ENCODE results near the gene UBE3C.
"Not testable (repeated sequence)": the region's sequence is repeated elsewhere in the genome, so short reads cannot be mapped to it uniquely, and the experiment has no call there.

Gene UBE3C

DNA sequence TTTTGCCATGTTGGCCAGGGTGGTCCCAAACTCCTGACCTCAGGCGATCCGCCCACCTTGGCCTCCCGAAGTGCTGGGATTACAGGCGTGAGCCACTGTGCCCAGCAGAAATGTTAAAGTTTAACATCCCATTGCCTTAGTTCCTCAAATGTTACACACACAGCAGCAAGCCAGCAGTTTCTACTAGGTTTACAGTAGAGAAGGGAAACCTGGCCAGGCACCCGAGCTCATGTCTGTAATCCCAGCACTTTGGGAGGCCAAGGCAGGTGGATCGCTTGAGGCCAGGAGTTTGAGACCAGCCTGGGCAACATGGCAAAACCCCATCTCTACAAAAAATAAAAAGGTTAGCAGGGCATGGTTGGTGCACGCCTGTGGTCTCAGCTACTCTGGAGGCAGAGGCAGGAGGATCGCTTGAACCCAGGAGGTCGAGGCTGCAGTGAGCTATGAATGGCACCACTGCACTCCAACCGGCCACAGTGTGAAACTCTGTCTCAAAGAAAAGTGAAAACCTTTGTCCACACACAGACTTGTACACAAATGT, 135.4 kb downstream of the UBE3C start:
- DNase-seq: not testable (repeated sequence)

DNA sequence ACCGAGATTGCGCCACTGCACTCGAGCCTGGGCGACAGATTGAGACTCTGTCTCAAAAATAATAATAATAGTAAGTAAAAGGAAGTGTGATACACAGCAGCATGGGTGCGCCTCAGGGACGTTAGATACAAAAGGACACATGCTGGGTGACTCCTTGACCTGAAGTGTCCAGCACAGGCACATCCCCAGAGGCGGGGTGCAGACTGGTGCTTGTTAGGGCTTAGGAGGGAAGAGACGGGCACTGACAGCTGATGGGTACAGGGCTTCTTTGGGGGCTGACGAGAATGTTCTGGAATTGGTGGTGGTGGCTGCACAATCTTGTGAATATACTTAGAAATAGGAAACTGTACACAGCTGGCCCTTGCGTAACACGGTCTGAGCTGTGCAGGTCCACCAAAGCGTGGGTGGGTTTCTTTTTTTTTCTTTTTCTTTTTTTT, 136.3 kb downstream of the UBE3C start:
- no peak for DNase-seq

DNA sequence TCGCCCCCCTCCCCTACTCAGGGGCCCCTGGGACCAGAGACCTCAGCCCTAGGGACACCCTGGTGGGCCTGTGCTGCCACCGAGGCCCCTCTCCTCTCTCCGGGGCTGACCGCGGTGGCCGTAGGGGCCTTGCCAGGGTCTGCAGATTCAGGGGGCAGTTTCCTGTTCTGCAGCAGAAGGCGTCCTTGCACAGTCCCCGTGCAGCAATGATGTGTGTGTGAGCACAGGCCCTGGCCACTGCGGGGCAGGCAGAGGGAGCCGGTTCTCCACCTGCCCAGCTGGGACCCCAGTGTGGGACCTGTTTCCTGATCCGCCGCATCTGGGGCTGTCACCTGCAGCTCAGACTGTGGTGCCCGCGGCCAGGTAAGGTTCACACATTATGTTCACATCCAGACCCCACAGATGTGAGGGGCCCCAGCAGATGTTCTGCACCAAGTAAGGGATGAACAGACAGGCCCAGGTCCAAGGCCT, 137.4 kb downstream of the UBE3C start:
- no peak for DNase-seq

DNA sequence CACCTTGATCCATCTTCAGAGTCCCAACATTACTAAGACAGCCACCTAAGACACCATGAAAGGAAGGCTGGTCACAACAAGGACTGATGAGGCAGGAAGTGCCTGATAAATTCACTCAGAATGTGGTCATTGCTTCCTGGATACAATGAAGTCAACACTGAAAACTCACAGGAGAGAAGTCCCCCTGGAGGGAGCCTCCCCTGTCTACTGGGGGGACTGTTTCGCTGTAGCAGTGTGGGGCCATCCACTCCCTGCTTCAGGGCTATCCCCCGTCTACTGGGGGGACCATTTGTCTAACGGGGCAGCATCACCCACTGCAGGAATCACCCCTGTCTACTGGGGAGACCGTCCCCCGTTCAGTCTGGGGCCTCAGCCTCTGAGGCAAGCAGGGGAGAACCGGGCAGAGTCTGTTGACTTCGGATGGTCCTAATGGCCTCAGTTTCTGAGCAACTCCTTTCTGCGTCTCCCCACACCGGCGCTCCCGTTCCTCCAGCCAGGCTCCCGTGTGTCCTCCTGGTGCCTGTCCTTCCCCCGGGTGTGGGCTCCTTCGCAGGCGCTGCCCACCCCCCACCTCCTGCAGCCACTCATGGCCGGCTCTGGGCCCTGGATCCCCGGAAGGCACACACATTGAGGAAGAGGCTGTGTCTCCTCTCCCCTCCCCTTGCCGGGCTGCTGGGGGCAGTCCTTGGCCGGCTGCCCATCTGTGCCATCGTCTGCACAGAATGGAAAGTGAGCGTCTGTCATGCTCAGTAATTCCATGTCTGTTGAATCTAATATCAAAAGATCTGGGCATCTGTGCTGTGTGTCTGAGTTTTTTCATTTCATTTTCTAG, 138.2 kb downstream of the UBE3C start:
- DNase-seq: no peak

DNA sequence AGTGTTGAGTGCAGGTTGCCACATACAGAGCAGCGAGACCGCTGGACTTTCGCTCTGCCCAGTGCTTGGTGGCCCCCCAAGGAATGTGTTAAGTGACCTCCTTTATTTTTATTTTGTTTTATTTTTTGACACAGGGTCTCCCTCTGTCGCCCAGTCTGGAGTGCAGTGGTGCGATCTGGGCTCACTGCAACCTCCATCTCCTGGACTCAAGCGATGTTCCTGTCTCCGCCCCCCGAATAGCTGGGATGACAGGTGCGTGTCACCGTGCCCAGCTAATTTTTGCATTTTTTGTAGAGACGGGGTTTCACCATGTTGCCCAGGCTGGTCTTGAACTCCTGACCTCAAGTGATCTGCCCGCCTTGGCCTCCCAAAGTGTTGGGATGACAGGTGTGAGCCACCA, 138.8 kb downstream of the UBE3C start:
- DNase-seq: not testable (repeated sequence)

DNA sequence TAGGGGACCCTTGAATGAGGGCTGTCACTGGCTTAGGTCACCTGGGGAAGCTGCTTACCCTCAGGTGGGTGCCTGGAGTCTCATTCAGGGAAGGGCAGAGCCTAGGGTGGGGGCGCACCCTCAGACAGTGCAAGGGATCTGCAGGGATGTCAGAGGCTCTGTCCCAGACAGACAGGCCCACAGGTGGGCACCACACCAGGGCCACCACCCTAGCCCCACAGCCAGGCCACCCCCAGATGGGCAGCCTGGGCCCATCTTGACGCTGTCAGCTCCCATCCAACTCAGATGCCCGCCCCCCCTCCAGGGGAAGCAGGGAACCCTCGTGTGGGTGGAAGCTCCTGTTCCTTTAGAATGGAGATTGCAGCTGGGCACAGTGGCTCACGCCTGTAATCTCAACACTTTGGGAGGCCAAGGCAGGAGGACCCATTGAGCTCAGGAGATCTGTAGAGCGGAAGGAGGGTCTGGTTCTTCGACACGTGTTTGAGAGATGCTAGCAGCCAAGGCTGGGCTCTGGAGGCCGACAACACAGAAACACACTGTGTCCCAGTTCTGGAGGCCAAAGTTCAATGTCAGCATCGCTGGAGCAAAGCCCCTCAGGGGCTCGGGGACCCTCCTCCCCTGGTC, 139.6 kb downstream of the UBE3C start:
- DNase-seq: no peak

DNA sequence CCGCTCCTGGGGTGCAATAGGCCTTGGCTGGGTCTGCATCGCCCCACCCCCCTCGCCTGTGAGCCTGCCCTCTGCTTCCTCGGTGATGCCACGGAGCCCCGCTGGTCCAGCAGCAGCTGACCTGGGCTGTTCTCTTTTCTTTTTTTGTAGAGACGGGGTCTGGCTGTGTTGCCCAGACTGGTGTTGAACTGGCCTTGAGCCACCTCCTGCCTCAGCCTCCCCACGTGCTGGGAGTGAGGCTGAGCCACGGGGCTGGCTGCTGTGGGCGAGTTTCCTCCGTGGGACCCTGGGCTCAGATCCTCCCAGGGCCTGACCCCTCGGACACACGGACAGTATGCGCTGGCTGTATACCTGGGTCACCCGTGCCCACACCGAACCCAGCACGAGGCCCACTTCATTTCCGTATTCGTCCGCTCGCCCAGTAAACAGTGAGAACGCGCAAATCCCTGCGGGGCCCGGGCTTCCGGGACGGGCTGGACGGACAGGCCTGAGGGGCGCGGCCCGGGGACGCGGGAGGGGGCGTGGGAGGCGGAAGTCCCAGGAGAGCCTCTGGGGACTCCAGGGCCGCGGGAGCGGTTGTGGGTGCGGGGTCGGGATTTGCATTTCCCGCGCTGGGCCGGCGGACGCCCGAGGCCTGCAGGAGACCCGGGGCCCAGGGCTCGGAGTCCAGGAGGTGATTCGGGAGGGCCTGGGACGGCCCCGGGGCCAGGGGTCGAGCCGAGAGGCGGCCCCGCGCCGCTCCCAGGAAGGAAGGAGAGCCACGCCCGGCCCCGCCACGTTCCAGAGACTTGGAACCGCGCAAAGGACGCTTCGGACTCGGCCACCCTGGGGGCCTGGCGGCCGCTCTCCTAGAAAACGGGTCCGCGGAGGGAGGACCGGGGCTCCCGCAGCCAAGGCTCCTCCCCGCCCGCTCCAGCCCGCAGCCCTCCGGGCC, 140.3 kb downstream of the UBE3C start:
- no peak for DNase-seq

DNA sequence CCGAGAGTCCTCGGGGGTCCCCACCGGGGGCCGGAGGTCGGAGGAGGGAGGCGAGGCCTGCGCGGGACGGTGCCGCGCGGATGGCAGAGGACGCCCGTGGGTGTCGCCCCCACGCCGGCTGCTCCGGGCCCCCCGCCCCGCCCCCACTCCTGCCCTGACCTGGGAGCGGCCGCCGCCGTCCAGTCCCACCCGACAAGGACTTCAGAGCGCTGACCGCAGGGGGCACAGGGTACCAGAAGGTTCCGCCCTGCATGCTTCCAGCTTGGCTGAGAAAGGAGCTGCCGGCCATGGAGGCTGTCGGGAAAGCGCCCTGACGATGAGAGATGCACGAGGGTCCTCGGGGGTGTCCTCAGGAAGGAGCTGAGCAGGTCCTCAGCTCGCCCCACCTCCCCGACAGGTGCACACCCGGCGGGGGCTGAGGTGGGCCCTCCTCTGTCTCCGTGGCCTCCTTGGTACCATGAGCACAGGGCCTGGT, 141.1 kb downstream of the UBE3C start:
- DNase-seq: no peak

DNA sequence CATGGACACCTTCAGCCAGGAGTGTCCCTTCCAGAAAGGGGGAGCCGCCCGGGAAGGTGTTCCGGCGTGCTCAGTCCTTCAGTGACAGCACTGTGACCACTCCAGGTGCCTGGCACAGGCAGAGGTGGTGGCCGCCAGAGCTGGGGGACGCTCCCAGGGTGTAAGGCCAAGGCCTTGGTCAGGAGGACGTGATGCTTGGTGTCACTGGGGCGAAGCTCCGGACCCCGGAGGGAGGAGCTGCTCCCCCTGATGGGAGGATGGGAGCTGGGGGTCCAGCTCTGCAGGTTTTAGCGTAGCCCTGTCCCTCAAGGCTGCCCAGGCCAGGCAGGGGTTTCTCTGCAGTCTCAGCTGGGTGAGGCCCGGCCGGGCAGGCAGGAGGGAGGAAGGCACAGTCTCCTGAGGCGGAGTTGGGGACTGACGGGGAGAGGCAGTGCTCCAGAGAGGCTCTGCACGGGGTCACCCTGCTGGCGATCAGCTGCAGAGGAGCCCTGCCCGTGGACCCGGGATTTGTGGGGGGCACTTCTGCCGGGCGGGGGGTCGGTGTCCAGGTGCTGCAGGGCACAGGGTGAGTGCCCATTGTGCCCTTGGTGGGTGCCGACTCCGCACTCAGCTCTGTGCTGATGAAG, 141.6 kb downstream of the UBE3C start:
- DNase-seq: no peak

DNA sequence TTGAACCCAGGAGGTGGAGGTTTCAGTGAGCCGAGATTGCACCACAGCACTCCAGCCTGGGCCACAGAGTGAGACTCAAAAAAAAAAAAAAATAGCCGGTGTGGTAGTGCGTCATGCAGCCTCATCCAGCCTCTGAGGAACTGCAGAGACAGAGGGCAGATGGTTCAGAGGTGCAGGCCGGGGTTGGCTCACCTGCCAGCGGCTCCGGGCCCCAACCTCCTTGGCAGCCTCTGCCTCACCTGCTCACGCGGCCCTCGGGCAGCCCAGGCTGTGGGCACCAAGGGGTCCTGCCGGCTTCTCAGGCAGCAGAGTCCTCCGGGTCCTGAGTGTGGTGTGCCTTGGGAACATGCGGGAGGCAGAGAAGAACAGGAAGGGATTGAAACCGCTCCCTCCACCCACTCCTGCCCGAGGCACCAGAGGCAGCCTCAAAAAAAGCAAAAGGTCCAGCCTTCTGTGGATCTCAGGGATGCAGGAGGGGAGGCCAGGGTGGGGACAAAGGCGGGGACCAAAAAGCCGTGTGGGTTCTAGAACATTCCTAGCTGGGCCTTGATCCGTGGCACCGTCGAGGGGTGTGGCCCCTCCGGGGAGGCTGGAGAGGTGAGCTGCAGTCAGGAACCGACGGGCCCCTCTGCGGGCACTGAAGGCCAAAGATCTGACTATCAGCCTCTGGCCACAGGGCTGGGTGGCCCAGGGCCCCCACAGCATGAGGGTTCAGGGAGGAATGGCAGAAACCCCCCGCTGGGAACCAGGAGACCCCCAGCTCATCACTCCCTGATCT, 142.7 kb downstream of the UBE3C start:
- no peak for DNase-seq

DNA sequence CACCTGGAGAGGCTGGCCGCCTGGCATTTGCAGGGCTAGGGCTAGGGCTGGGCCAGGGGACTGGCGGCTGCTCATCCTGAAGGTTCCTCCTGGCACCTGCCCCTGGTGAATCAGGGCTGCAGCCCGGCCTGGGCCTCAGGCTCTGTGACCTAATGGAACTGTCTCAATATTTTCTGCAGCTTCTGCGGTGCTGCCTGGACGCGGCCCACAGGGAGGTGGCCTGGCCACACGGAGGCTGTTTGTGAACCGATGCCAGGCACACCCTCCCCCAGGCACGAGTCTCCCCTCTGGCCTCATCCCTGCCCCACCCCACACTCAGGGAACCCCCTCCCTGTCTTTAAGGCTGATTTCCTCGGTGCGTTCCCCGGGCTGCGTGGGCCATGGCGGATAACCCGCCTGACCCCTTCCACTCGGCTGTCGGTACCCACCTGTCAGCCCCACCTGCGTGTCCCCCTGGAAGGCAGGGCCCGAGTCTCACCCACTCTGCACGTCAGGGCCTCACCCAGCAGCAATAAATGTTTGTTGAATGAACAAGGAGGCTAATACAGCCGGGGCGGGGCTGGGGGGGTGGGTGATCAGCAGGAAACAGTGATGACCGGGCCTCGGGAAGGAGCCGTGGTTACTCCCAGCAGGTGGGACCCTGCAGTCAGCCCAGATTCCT, 143.5 kb downstream of the UBE3C start:
- no peak for DNase-seq

DNA sequence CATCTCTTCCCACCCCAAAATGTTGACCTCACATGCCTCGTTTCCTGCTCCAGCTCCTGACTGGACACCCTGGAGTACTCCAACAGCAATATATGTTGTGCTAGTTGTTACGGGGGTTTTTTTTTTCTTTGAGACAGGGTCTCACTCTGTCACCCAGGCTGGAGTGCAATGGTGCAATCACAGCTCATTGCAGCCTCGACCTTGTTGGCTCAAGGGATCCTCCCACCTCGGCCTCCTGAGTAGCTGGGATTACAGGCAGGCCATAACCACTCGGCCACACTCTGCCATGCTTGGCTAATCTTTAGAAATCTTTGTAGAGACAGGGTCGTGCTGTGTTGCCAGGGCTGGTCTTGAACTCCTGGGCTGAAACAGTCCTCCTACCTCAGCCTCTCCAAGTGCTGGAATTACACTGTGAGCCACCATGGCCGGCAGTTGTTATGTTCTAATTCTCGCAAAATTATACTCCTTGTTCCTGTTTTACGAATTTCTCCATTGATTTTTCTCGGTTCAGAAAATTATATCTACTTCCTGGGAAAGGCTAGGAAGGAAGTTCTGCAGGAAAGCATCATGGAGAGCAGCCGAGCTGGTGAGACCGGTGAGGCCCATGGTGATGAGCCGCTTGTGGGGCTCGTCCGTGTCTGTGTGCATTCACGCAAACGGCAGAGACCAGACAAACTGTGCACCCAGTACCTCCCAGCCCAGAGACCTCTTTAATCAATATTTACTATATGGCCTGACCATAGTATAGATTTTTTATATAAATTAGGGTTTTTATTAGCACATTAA, 145.7 kb downstream of the UBE3C start:
- DNase-seq: no peak

DNA sequence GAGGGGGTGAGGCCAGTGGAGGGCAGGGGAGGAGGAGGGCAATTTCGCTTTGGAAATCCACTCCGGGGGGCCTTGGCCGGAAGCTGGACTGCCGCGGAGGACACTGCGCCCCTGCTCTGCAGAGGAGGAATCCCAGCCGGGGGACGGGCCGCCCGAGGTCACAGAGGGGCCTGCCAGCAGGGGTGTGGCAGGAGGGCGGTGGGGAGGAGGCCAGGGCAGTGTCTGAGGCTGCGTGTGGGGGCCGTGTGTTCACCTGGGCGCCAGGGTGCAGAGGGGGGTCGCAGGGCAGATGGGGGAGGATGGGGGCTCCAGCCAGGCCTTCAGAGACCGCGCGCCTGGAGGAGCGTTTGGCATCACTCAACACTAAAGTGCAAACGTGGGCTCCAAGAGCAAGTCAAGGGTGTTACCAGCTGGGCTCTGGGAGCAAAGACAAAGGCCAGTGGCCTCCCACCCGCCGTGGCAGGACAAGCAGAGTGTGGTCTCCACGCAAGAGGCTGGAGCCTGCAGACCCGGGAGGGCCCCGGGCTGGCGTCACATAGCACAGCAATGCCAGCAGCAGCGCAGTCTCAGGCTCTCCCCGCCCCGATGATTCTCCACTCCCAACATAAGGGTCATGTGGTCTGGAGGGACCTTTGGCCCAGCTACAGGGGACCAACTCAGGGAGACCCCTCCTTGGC, 152.8 kb downstream of the UBE3C start:
- DNase-seq: no peak

DNA sequence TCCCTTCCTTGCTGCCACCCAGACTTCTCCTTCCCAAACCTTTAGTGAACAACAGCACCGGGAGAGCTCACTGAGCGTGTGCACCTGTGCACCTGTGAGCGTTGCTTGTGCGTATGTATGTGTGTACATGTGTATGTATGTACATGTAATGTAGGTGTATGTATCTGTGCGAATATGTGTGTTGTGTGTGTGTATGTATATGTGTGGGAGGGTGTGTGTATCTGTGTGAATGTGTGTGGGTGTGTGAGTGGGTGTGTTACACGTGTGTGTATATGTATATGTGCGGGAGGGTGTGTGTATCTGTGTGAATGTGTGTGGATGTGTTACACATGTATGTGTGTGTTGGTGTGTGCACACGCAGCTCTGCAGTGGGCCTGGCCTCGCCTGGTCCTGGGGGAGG, 153.5 kb downstream of the UBE3C start:
- no peak for DNase-seq

DNA sequence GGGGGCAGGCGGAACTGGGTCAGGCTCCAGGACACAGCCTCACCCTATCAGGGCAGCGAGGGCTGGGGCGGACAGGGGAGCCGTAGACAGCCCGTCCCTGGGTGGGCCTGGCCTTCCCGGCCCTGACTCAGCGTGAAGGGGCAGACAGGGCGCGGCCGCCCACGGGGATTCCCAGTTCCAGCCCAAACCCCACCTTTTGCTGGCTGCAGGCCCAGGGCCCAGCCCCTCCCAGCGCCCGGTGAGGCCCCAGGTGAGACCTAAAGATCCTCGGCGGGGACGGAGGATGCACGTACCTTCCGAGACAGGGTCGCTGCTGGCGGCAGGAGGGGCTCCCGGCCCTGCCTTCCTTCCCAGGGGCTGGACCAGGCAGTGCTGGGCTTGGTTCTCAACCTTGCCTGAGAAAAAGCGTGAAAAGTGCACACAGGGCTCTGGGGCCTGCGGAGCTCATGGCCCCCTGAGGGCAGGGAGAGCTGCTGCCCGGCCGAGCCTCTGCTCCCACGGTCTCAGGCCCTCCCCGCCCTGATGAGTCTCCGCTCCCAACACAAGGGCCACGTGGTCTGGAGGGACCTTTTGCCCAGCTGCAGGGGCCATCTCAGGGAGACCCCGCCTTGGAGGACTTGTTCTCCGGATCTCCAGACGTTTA, 154.2 kb downstream of the UBE3C start:
- DNase-seq: no peak

DNA sequence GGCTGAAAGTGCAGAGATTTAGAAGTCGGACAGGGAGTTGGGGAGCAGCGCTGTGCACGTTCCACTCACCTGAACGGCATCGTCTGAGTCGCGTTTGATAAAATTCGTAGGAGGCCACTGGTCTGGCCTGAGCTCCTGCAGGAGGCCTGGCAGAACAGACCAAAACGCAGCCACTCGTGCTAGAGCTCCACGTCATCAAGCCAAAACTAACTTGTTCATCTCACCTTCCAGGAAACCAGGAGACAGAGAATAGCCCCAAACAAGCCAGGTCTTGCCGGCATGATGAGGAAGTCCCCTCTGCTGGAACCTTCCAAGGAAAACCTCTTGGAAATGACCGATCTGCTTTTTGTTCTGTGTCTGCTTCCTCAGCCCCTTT, 154.7 kb downstream of the UBE3C start:
- no peak for DNase-seq

DNA sequence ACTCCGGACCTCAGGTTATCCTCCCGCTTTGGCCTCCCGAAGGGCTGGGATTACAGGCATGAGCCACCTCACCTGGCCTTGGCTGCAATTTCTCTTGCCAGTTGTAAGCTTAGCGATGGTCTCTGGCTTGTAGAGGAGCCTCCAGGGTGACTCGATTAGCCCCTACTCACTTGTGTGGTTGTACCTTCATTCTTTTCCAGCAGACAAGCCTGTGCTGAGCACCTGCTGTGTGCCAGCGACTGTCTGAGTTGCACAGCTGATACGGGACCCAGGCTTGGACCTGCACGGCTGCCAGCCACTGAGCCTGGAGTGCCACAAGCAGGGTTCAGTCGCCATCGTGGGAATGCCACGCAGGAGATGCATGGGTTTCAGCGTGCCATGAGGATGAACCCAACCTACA, 156.0 kb downstream of the UBE3C start:
- DNase-seq: no peak

DNA sequence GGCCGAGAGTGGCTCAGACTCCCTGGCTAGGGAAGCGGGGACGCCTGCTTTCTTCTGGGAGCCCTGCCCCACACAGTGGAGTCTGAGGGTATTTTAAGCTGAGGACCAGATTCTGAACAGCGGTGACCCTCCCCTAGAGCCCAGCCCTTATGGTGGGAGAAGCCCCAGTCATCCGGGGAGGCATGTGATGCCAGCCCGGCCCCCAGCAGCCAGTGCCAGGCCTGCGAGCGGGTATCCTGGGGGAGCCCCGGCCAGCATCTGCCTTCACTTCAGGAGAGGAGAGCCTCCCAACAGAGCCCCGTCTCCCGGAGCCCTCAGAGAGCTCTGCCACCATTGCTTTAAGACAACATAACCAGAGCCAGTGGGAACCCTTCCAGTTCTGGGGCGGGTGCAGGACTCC, 156.6 kb downstream of the UBE3C start:
- no peak for DNase-seq

DNA sequence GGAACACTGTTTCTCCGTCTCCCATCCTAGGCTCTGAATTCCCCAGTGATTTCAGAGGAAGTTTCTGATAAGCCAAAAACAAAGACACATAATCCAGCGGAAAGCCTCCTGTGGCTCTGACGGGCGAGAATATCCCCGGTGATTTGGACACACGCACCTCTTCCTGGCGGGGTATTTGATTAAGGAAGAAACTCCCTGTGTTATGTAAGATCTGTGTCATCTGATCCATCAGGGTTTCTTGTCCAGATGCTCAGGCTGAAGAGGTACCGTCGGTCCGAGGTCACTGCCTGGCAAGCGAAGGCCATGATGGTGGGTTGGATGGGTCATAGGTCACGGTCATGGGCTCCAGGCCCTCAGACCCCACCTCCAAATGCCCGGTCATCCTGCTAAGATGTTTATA, 158.5 kb downstream of the UBE3C start:
- no peak for DNase-seq

Measured in NCI-H1417 treated with DMSO at 0.1 percent for 48 hours (cell line).